Ovary (tissue), 3 donors: ENCODE measurements around the gene DUOX1.

Experiments
- EP300 ChIP-seq: sonication (generic); formaldehyde crosslinking; IDR thresholded peaks from one replicate; pipeline ENCODE4 v1.6.1; 2017; ENCODE audit warnings: antibody characterized with exemption
- TF ChIP-seq, protein P1 (sequence below), 3 donors: fragments of 450-650 bp in 2 of 3; fragments of 200-600 bp in 1 of 3; IDR thresholded peaks; one replicate each; pipeline versions ENCODE4 v1.5.1 to v1.8.0; 2016 to 2022; ENCODE audit warnings: antibody characterized with exemption in 3 of 3, mild to moderate bottlenecking in 1 of 3
- donor health status: DM: no; HTN: no; CAD: no.

DNA sequence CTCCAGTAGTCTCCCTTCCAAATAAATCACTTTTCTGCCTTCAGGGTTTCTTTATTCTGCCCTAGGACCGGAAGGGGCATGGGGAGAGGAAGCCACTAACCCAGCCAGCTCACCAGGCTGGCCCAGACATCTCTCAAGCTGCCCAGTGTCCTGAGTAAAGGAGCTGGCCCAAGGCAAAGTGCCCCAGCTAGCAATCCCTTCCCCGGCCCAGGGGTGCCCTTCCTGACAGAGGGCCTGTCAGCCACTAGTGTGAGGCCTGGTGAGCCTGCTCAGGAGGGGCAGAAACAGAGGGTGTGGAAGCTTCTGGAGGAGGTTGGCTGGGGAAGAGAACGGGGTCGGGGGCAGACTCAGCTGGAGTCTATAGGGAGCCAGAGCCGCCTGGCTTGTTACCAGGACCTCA, 35.7 kb downstream of the DUOX1 start:
- TF ChIP-seq, protein P1, sequence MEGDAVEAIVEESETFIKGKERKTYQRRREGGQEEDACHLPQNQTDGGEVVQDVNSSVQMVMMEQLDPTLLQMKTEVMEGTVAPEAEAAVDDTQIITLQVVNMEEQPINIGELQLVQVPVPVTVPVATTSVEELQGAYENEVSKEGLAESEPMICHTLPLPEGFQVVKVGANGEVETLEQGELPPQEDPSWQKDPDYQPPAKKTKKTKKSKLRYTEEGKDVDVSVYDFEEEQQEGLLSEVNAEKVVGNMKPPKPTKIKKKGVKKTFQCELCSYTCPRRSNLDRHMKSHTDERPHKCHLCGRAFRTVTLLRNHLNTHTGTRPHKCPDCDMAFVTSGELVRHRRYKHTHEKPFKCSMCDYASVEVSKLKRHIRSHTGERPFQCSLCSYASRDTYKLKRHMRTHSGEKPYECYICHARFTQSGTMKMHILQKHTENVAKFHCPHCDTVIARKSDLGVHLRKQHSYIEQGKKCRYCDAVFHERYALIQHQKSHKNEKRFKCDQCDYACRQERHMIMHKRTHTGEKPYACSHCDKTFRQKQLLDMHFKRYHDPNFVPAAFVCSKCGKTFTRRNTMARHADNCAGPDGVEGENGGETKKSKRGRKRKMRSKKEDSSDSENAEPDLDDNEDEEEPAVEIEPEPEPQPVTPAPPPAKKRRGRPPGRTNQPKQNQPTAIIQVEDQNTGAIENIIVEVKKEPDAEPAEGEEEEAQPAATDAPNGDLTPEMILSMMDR (IDR thresholded peaks at IDR 0.05) = no peak
- TF ChIP-seq EP300 = no peak
